Occipital lobe (tissue), 2 donors: Measurements from ENCODE around the gene CADM2. TPM values are rescaled to one million over a fixed set of nuclear protein-coding genes. Genes with fewer than 3 reads are reported as not detected.
A peak's percentile ranks its signal among the peaks of the same experiment; 100 is the strongest.

Experiments
- DNase-seq: peaks from one replicate; lab custom pipeline; 2025; lab: John Stamatoyannopoulos, UW
- total RNA-seq: library from RNA; depleted of rRNA; stranded (reverse); fragments of >200 nt; gene quantifications from one replicate; pipeline ENCODE4 v1.2.3, GENCODE V29; 2014

Gene CADM2
- total RNA-seq, 1 donor from 2014 or later, result 96.5 TPM

GRCh38 chr3:85554153-85554552, 595.4 kb downstream of the CADM2 start:
- DNase-seq, result no peak

- peak; percentile 55 for DNase-seq
Measured at GRCh38 chr3:85560088-85560785, 601.4 kb downstream of the CADM2 start.

- DNase-seq, result no peak
Measured at GRCh38 chr3:85567071-85567676, 608.4 kb downstream of the CADM2 start.

- DNase-seq, result no peak
Measured at GRCh38 chr3:85570819-85571218, 612.0 kb downstream of the CADM2 start.

GRCh38 chr3:85571835-85572234, 613.0 kb downstream of the CADM2 start:
- DNase-seq, result no peak

GRCh38 chr3:85572426-85572825, 613.6 kb downstream of the CADM2 start:
- DNase-seq, result no peak

- DNase-seq, result no peak
Measured at GRCh38 chr3:85572978-85573377, 614.2 kb downstream of the CADM2 start.

- DNase-seq, result no peak
Measured at GRCh38 chr3:85574006-85574705, 615.4 kb downstream of the CADM2 start.

- peak; percentile 67 for DNase-seq
Measured at GRCh38 chr3:85576091-85576690, 617.4 kb downstream of the CADM2 start.

GRCh38 chr3:85576697-85577200, 618.0 kb downstream of the CADM2 start:
- DNase-seq, result no peak

GRCh38 chr3:85584779-85585356, 626.1 kb downstream of the CADM2 start:
- no peak for DNase-seq

GRCh38 chr3:85586018-85586417, 627.2 kb downstream of the CADM2 start:
- no peak for DNase-seq

GRCh38 chr3:85589145-85589544, 630.4 kb downstream of the CADM2 start:
- DNase-seq, result no peak

GRCh38 chr3:85591451-85591850, 632.7 kb downstream of the CADM2 start:
- DNase-seq, result no peak

- no peak for DNase-seq
Measured at GRCh38 chr3:85592256-85592655, 633.5 kb downstream of the CADM2 start.

GRCh38 chr3:85594676-85595075, 635.9 kb downstream of the CADM2 start:
- DNase-seq, result no peak

- no peak for DNase-seq
Measured at GRCh38 chr3:85603378-85603777, 644.6 kb downstream of the CADM2 start.

GRCh38 chr3:85604641-85605040, 645.9 kb downstream of the CADM2 start:
- DNase-seq, result no peak

GRCh38 chr3:85605066-85605465, 646.3 kb downstream of the CADM2 start:
- no peak for DNase-seq

- DNase-seq, result no peak
Measured at GRCh38 chr3:85626662-85627061, 667.9 kb downstream of the CADM2 start.

- DNase-seq, result no peak
Measured at GRCh38 chr3:85627932-85628331, 669.1 kb downstream of the CADM2 start.

GRCh38 chr3:85631070-85631469, 672.3 kb downstream of the CADM2 start:
- no peak for DNase-seq
